Activated B cell treated with CpG ODN at 0.5 μM for 24 hours (primary cell): ENCODE measurements around the gene SRPRB. TPM values are rescaled to one million over a fixed set of nuclear protein-coding genes. Genes with fewer than 3 reads are reported as not detected.

Experiments used
- ATAC-seq: fragments of 200-7000 bp; cut with Tn5 transposase; one replicate; pipeline ENCODE4 v1.10.0; 2021; ENCODE audit warnings: low read depth, mild to moderate bottlenecking, moderate library complexity
- CTCF ChIA-PET: fragments of 350-600 bp; sonication (Branson Sonifier 250); formaldehyde crosslinking; loops from one replicate; lab custom pipeline; 2021; ENCODE audit warnings: antibody characterized with exemption; lab: Charles Lee
- POLR2A ChIA-PET: fragments of 350-600 bp; sonication (Branson Sonifier 250); formaldehyde crosslinking; loops from one replicate; lab custom pipeline; 2021; ENCODE audit warnings: antibody characterized with exemption; lab: Charles Lee
- DNase-seq: peaks from one replicate; pipeline ENCODE4 v3.0.0; 2022
- H3K27ac Mint-ChIP-seq: one replicate; pipeline ENCODE4 v1.8.0; 2020; ENCODE audit warnings: mixed read lengths
- H3K27me3 Mint-ChIP-seq: one replicate; pipeline ENCODE4 v1.8.0; 2021; ENCODE audit warnings: mixed read lengths
- H3K36me3 Mint-ChIP-seq: one replicate; pipeline ENCODE4 v1.8.0; 2021; ENCODE audit warnings: low read depth, mixed read lengths
- H3K4me1 Mint-ChIP-seq: one replicate; pipeline ENCODE4 v1.8.0; 2021; ENCODE audit warnings: mixed read lengths
- H3K4me3 Mint-ChIP-seq: one replicate; pipeline ENCODE4 v1.8.0; 2020; ENCODE audit warnings: mild to moderate bottlenecking, mixed read lengths
- H3K9me3 Mint-ChIP-seq: one replicate; pipeline ENCODE4 v1.8.0; 2020; ENCODE audit warnings: mixed read lengths
- intact Hi-C: fragments of 100-400 bp; cut with micrococcal nuclease; formaldehyde crosslinking; loops from one replicate; pipeline ENCODE4 v1.15.1; 2024
- total RNA-seq: library from RNA; stranded (reverse); gene quantifications from 2 replicates; pipeline ENCODE4 v1.2.3, GENCODE V29; 2022
- TF ChIP-seq, protein P1 (sequence below): fragments of 200-600 bp; IDR thresholded peaks from one replicate; pipeline ENCODE4 v1.8.0; 2022; ENCODE audit warnings: antibody characterized with exemption, mild to moderate bottlenecking

The SRPRB gene
- total RNA-seq, 1 donor from 2014 or later: 36.5 TPM

DNA sequence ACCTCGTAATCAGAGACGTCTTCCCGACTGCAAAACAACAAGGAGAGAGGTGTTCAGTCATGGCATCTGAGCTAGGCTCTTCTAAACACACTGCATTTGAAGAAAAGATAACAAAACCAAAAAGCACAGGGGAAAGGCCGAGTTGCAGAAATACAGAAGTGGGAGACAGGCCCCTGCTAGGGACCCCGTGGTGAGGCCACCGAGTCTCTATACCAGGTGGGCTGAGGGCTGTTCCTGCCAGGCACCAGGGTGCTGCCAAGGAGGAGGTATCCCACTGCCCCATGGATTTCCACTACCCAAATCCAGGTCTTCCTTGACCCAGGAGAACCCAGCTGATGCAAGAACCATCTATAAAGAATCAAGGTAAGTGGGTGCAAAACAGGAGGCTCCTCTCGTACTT is 59.0 kb downstream of the SRPRB start:
- Mint-ChIP-seq H3K4me1 (no peaks in the 10 kb centered on the region), H3K27me3 (peaks cover 10% of the 10 kb centered on the region), H3K4me3 (no peak overlapping the region), H3K27ac (no peak overlapping the region), H3K9me3 (no peaks in the 10 kb centered on the region), H3K36me3 (no peaks in the 10 kb centered on the region)
- POLR2A ChIA-PET: no interaction called here
- intact Hi-C loops: no loop called here
- CTCF ChIA-PET: no interaction called here
- ATAC-seq (no peak), DNase-seq (no peak)
- TF ChIP-seq, protein P1, sequence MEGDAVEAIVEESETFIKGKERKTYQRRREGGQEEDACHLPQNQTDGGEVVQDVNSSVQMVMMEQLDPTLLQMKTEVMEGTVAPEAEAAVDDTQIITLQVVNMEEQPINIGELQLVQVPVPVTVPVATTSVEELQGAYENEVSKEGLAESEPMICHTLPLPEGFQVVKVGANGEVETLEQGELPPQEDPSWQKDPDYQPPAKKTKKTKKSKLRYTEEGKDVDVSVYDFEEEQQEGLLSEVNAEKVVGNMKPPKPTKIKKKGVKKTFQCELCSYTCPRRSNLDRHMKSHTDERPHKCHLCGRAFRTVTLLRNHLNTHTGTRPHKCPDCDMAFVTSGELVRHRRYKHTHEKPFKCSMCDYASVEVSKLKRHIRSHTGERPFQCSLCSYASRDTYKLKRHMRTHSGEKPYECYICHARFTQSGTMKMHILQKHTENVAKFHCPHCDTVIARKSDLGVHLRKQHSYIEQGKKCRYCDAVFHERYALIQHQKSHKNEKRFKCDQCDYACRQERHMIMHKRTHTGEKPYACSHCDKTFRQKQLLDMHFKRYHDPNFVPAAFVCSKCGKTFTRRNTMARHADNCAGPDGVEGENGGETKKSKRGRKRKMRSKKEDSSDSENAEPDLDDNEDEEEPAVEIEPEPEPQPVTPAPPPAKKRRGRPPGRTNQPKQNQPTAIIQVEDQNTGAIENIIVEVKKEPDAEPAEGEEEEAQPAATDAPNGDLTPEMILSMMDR: no peak

DNA sequence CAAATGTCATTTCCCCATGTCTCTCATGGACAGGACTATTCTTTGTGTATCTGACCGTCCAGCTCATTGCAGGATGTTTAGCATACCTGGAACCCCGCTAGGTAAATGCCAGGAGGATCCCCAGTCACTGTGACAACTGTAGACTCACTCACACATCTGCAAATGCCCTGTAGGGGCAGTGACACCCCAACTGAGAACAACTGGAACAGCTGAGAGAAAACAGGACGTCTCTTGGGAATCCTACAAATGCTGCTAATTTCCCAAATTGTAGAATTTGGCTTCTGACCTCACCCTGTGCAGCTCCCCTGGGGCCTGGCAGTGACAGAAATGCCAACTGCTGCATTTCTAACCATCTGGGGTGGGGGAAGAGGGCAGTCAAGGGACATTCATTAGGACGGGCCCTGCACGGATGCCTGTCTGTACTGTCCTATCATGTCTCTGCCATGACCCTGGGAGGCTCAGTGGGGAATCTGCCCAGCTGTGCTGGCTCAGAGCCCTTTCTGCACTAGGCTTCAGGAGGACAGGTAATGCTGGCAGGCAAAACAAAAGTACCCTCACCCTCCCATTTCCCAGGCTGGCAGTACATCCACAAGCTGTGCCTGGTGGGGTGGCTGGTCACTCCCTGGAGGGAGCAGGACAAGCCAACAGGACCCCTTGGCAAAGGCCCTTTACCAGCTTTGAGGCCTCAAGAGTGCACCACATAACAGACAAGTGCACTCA is 59.7 kb downstream of the SRPRB start:
- CTCF ChIA-PET: no interaction called here
- no peak for ATAC-seq
- TF ChIP-seq, protein P1: no peak

DNA sequence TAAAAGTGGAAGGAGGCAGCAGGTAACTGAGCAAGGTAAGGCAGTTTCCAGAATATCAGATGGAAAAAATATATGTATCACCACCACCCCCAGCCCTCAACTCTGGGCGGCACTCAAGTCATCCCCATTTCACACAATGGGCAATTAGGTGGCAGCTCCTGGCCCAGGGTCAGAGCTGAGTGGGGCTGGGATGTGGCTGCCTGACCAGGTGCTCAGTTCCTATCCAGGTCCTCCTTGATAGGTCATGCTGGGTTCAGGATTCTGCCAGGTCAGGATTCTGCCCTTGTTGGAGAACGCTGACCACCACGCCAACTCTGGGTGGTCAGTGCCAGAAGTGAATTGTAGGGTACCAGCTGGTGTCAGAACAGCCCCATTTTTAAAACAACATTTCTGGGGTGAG is 60.5 kb downstream of the SRPRB start:
- H3K4me3 Mint-ChIP-seq: no peak overlapping the region
- DNase-seq (no peak), ATAC-seq (no peak)
- TF ChIP-seq, protein P1: no peak
- H3K27me3 Mint-ChIP-seq: peaks cover 17% of the 10 kb centered on the region
- ChIA-PET POLR2A (no interaction called here), CTCF (no interaction called here)
- H3K9me3 Mint-ChIP-seq: no peaks in the 10 kb centered on the region
- no peak overlapping the region for H3K27ac Mint-ChIP-seq
- no peaks in the 10 kb centered on the region for H3K4me1 Mint-ChIP-seq
- intact Hi-C loops: no loop called here
- H3K36me3 Mint-ChIP-seq: no peaks in the 10 kb centered on the region

More for the DNA sequence above, 59.7 kb downstream of the SRPRB start:
- no peaks in the 10 kb centered on the region for H3K9me3 Mint-ChIP-seq
- DNase-seq: no peak
- no peak overlapping the region for H3K4me3 Mint-ChIP-seq
- H3K36me3 Mint-ChIP-seq: no peaks in the 10 kb centered on the region
- intact Hi-C loops: no loop called here
- H3K27me3 Mint-ChIP-seq: peaks cover 14% of the 10 kb centered on the region
- no peaks in the 10 kb centered on the region for H3K4me1 Mint-ChIP-seq
- H3K27ac Mint-ChIP-seq: no peak overlapping the region
- POLR2A ChIA-PET: no interaction called here

DNA sequence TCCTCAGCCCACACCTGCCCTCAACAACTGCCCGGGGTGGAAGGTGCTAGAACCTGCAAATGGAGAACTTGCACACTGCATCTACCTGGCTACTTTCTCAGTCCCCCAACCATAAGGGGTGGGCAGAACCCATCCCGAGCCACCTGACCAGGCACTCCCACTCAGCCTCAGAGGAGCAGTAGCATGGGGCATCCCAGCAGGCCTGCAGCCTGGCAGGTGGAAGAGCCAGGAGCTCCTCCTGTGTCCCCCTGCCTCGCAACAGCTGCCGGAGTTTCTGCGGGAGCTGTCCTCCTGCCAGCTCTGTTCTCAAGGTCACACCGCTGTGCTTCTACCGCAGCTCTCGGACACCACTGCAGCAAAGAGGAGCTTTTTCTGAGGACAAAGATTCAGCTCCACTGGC is 62.6 kb downstream of the SRPRB start:
- H3K27me3 Mint-ChIP-seq: peaks cover 25% of the 10 kb centered on the region
- ChIA-PET CTCF (no interaction called here), POLR2A (no interaction called here)
- TF ChIP-seq, protein P1: no peak
- H3K4me1 Mint-ChIP-seq: no peaks in the 10 kb centered on the region
- H3K4me3 Mint-ChIP-seq: no peak overlapping the region
- DNase-seq: no peak
- H3K9me3 Mint-ChIP-seq: no peaks in the 10 kb centered on the region
- intact Hi-C loops: no loop called here
- ATAC-seq: no peak
- no peak overlapping the region for H3K27ac Mint-ChIP-seq
- H3K36me3 Mint-ChIP-seq: no peaks in the 10 kb centered on the region

DNA sequence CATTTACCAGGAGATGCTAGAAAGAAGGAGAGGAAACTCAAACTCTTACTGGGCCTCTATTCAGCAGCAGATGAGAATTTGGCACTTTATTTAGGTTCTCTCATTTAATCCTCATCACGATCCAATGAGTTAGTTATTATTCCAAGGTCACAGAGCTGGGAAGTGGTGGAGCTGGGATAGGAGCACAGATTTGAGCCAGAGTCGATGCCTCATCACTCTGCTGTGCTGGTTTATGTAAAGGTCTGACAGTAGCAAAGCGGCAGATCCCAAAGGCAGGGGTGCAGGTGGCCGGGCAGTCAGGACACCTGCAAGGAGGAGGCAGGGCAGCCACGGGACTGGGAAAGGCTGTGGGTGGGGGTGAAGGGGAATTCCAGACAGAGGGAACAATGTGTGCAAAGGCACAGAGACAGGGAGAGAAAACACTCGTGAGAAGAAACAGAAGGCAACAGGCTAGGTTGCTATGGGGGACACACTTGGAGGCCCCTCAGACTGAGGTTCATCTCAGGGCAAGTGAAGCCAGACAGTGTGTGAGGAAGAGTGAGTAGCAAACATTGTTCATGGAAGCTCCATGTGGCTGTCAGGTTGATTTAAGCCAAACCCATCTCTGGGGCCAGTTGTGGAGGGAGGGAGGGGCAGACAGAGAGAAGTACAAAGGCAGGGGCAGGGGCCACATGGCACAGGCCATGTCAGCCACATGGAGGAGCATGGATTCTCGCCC is 63.3 kb downstream of the SRPRB start:
- DNase-seq: no peak
- H3K4me3 Mint-ChIP-seq: no peak overlapping the region
- H3K27me3 Mint-ChIP-seq: peaks cover 29% of the 10 kb centered on the region
- H3K36me3 Mint-ChIP-seq: no peaks in the 10 kb centered on the region
- H3K4me1 Mint-ChIP-seq: no peaks in the 10 kb centered on the region
- ChIA-PET POLR2A (interaction anchor here (0.5 to 0.6 kb wide), 2 partner anchors 42 to 303 kb away, joined by 3 read pairs; no protein-coding TSS in a partner anchor), CTCF (no interaction called here)
- TF ChIP-seq, protein P1: no peak
- H3K27ac Mint-ChIP-seq: no peak overlapping the region
- intact Hi-C loops: no loop called here
- no peaks in the 10 kb centered on the region for H3K9me3 Mint-ChIP-seq
- no peak for ATAC-seq
